CD4-positive, alpha-beta T cell treated with Interleukin-4 for 4 hours (primary cell): ENCODE data around the gene SEMA3F.

ENCODE experiments used
- DNase-seq: peaks from one replicate; pipeline ENCODE4 v3.0.0-alpha.2; 2020

The SEMA3F gene

GRCh38 chr3:50132421-50133282 is 22.5 kb upstream of the SEMA3F start:
- DNase-seq = no peak

GRCh38 chr3:50133283-50133615 is 21.9 kb upstream of the SEMA3F start:
- DNase-seq = no peak

- no peak for DNase-seq
These were observed 20.8 kb upstream of the SEMA3F start for GRCh38 chr3:50134367-50134766.

- DNase-seq = no peak
These were observed 19.2 kb upstream of the SEMA3F start for GRCh38 chr3:50135964-50136363.

GRCh38 chr3:50136714-50137405 is 18.3 kb upstream of the SEMA3F start:
- DNase-seq = no peak

GRCh38 chr3:50137531-50137930 is 17.6 kb upstream of the SEMA3F start:
- no peak for DNase-seq

- no peak for DNase-seq
These were observed 16.6 kb upstream of the SEMA3F start for GRCh38 chr3:50138266-50139200.

- DNase-seq = no peak
These were observed 15.8 kb upstream of the SEMA3F start for GRCh38 chr3:50139308-50139707.

- DNase-seq = no peak
These were observed 15.3 kb upstream of the SEMA3F start for GRCh38 chr3:50139718-50140423.

- no peak for DNase-seq
These were observed 14.1 kb upstream of the SEMA3F start for GRCh38 chr3:50140990-50141389.

- DNase-seq = no peak
These were observed 8.7 kb upstream of the SEMA3F start for GRCh38 chr3:50146316-50146901.

- DNase-seq = no peak
These were observed 8.1 kb upstream of the SEMA3F start for GRCh38 chr3:50147016-50147415.

- DNase-seq = no peak
These were observed 7.7 kb upstream of the SEMA3F start for GRCh38 chr3:50147447-50147846.

GRCh38 chr3:50147861-50148260 is 7.3 kb upstream of the SEMA3F start:
- DNase-seq = no peak

- no peak for DNase-seq
These were observed 4.7 kb upstream of the SEMA3F start for GRCh38 chr3:50150404-50150750.

- no peak for DNase-seq
These were observed 4.0 kb upstream of the SEMA3F start for GRCh38 chr3:50150863-50151686.

- DNase-seq = no peak
These were observed 3.4 kb upstream of the SEMA3F start for GRCh38 chr3:50151728-50152127.

GRCh38 chr3:50153782-50154475 is 1.2 kb upstream of the SEMA3F start:
- no peak for DNase-seq

GRCh38 chr3:50154476-50154839 is 666 bp upstream of the SEMA3F start:
- DNase-seq = no peak

- no peak for DNase-seq
These were observed 361 bp downstream of the SEMA3F start for GRCh38 chr3:50155491-50155878.

GRCh38 chr3:50155891-50156290 is 767 bp downstream of the SEMA3F start:
- DNase-seq = no peak
